ENCODE data around the gene CDKN1C.

The CDKN1C gene

GRCh38 chr11:2867142-2867541 lies 18.4 kb downstream of the CDKN1C start:
- H3K27ac ChIP-seq (replicated peaks) = no peak overlapping the region
- no peak for DNase-seq (ENCODE audit: low read depth in 1 of 2, low spot score in 1 of 2)
- peaks cover 28% of the 10 kb centered on the region for H3K27me3 ChIP-seq (ENCODE audit: insufficient read depth, poor library complexity, severe bottlenecking)
- TF ChIP-seq POLR2AphosphoS5 (IDR thresholded peaks at IDR 0.05; ENCODE audit: low read depth) = no peak
- no peak for TF ChIP-seq REST (IDR thresholded peaks at IDR 0.05; ENCODE audit: insufficient replicate concordance, low read depth)
- TF ChIP-seq GABPA (IDR thresholded peaks at IDR 0.05; ENCODE audit: low read depth) = no peak
- no peak for TF ChIP-seq CTCF (IDR thresholded peaks at IDR 0.05; ENCODE audit: insufficient read depth, low read length)
- no peak for TF ChIP-seq SPI1 (IDR thresholded peaks at IDR 0.05; ENCODE audit: borderline replicate concordance, low read depth)
- H3K4me3 ChIP-seq (replicated peaks; ENCODE audit: insufficient read depth, low read length) = no peak overlapping the region

- DNase-seq (ENCODE audit: low read depth in 1 of 2, low spot score in 1 of 2) = no peak
- Histone ChIP-seq H3K27ac (replicated peaks) (no peak overlapping the region), H3K27me3 (ENCODE audit: insufficient read depth, poor library complexity, severe bottlenecking) (peaks cover 34% of the 10 kb centered on the region), H3K4me3 (replicated peaks; ENCODE audit: insufficient read depth, low read length) (no peak overlapping the region)
- no peak for TF ChIP-seq GABPA (IDR thresholded peaks at IDR 0.05; ENCODE audit: low read depth)
- TF ChIP-seq CTCF (IDR thresholded peaks at IDR 0.05; ENCODE audit: insufficient read depth, low read length) = no peak
Measured at GRCh38 chr11:2865922-2866577, 19.5 kb downstream of the CDKN1C start.

GRCh38 chr11:2864901-2865300 lies 20.7 kb downstream of the CDKN1C start:
- DNase-seq (ENCODE audit: low read depth in 1 of 2, low spot score in 1 of 2) = no peak
- TF ChIP-seq SPI1 (IDR thresholded peaks at IDR 0.05; ENCODE audit: borderline replicate concordance, low read depth) (no peak), REST (IDR thresholded peaks at IDR 0.05; ENCODE audit: insufficient replicate concordance, low read depth) (no peak), POLR2AphosphoS5 (IDR thresholded peaks at IDR 0.05; ENCODE audit: low read depth) (no peak), GABPA (IDR thresholded peaks at IDR 0.05; ENCODE audit: low read depth) (no peak), CTCF (IDR thresholded peaks at IDR 0.05; ENCODE audit: insufficient read depth, low read length) (no peak)
- Histone ChIP-seq H3K4me3 (replicated peaks; ENCODE audit: insufficient read depth, low read length) (no peak overlapping the region), H3K27me3 (ENCODE audit: insufficient read depth, poor library complexity, severe bottlenecking) (peaks cover 29% of the 10 kb centered on the region), H3K27ac (replicated peaks) (no peak overlapping the region)

GRCh38 chr11:2863276-2863618 lies 22.3 kb downstream of the CDKN1C start:
- no peak for DNase-seq (ENCODE audit: low read depth in 1 of 2, low spot score in 1 of 2)
- Histone ChIP-seq H3K27me3 (ENCODE audit: insufficient read depth, poor library complexity, severe bottlenecking) (peaks cover 22% of the 10 kb centered on the region), H3K4me3 (replicated peaks; ENCODE audit: insufficient read depth, low read length) (no peak overlapping the region), H3K27ac (replicated peaks) (no peak overlapping the region)
- TF ChIP-seq CTCF (IDR thresholded peaks at IDR 0.05; ENCODE audit: insufficient read depth, low read length) (no peak), GABPA (IDR thresholded peaks at IDR 0.05; ENCODE audit: low read depth) (no peak), REST (IDR thresholded peaks at IDR 0.05; ENCODE audit: insufficient replicate concordance, low read depth) (no peak), POLR2AphosphoS5 (IDR thresholded peaks at IDR 0.05; ENCODE audit: low read depth) (no peak), SPI1 (IDR thresholded peaks at IDR 0.05; ENCODE audit: borderline replicate concordance, low read depth) (no peak)
